SK-N-SH (cell line): Measurements from ENCODE around the gene C10orf90.

Experiments
- EP300 ChIP-seq, 2 experiments: IDR thresholded peaks; 2 replicates each; pipeline versions ENCODE4 v1.4.0 to v1.6.1; 2012; ENCODE audit warnings: borderline replicate concordance in 1 of 2, low read depth in 1 of 2, low read length in 1 of 2
- EZH2phosphoT487 ChIP-seq: fragments of 200-600 bp; sonication (generic); IDR thresholded peaks from 2 replicates; pipeline ENCODE4 v1.6.1; 2017; ENCODE audit warnings: low read depth, mixed run types, mild to moderate bottlenecking, antibody characterized with exemption, moderate library complexity, borderline replicate concordance
- GATA2 ChIP-seq: sonication (generic); formaldehyde crosslinking; IDR thresholded peaks from 2 replicates; pipeline ENCODE4 v1.5.0; 2020; ENCODE audit warnings: mild to moderate bottlenecking, missing genetic modification reagents
- NRF1 ChIP-seq: IDR thresholded peaks from 2 replicates; pipeline ENCODE4 v1.6.1; 2012; ENCODE audit warnings: low read depth, mild to moderate bottlenecking, low read length
- POLR2AphosphoS5 ChIP-seq: IDR thresholded peaks from 2 replicates; pipeline ENCODE4 v1.6.1; 2012; ENCODE audit warnings: low read depth, low read length
- RFX5 ChIP-seq: IDR thresholded peaks from 2 replicates; pipeline ENCODE4 v1.6.1; 2012; ENCODE audit warnings: mild to moderate bottlenecking, improper control_type of control experiment, low read length
- SMC3 ChIP-seq: IDR thresholded peaks from 2 replicates; pipeline ENCODE4 v1.6.1; 2012; ENCODE audit warnings: low read depth, low read length, improper control_type of control experiment
- TF ChIP-seq, protein P1 (sequence below): fragments of 200-600 bp; sonication (generic); IDR thresholded peaks from 2 replicates; pipeline ENCODE4 v1.6.1; 2017; ENCODE audit warnings: antibody characterized with exemption, mild to moderate bottlenecking, moderate library complexity
- TF ChIP-seq, protein P2 (sequence below): IDR thresholded peaks from 2 replicates; pipeline ENCODE4; 2012
- TF ChIP-seq, protein P3 (sequence below): IDR thresholded peaks from 2 replicates; pipeline ENCODE4 v1.6.1; 2012; ENCODE audit warnings: mild to moderate bottlenecking, low read depth, low read length, moderate library complexity
- TF ChIP-seq, protein P4 (sequence below): fragments of 150-350 bp; IDR thresholded peaks from 2 replicates; pipeline ENCODE4 v1.6.1; 2016; ENCODE audit warnings: mild to moderate bottlenecking, low read depth, low read length
- TF ChIP-seq, protein P5 (sequence below): IDR thresholded peaks from 2 replicates; pipeline ENCODE4 v1.4.0; 2012; ENCODE audit warnings: low read depth

DNA sequence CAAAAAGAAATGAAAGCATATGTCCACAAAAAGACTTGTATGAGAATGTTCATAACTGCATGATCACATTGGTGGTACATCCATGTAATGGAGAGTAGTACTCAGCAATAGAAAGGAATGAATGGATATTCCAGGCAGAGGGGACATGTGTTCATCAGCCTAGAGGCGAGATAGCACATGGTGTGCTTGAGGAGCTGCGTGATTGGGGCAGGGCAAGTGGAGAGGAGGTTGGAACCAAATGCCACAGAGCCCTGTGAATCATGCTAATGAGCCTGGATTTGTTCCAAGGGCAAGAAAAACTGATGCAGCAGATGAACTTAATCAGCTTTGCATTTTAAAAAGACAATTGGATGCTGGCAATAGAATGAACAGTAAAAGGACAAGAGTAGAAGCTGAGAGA, 73.3 kb downstream of the C10orf90 start:
- TF ChIP-seq, protein P1, sequence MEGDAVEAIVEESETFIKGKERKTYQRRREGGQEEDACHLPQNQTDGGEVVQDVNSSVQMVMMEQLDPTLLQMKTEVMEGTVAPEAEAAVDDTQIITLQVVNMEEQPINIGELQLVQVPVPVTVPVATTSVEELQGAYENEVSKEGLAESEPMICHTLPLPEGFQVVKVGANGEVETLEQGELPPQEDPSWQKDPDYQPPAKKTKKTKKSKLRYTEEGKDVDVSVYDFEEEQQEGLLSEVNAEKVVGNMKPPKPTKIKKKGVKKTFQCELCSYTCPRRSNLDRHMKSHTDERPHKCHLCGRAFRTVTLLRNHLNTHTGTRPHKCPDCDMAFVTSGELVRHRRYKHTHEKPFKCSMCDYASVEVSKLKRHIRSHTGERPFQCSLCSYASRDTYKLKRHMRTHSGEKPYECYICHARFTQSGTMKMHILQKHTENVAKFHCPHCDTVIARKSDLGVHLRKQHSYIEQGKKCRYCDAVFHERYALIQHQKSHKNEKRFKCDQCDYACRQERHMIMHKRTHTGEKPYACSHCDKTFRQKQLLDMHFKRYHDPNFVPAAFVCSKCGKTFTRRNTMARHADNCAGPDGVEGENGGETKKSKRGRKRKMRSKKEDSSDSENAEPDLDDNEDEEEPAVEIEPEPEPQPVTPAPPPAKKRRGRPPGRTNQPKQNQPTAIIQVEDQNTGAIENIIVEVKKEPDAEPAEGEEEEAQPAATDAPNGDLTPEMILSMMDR, result no peak
- TF ChIP-seq POLR2AphosphoS5, result no peak
- TF ChIP-seq, protein P2, sequence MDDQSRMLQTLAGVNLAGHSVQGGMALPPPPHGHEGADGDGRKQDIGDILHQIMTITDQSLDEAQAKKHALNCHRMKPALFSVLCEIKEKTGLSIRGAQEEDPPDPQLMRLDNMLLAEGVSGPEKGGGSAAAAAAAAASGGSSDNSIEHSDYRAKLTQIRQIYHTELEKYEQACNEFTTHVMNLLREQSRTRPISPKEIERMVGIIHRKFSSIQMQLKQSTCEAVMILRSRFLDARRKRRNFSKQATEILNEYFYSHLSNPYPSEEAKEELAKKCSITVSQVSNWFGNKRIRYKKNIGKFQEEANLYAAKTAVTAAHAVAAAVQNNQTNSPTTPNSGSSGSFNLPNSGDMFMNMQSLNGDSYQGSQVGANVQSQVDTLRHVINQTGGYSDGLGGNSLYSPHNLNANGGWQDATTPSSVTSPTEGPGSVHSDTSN, result no peak
- no peak for TF ChIP-seq SMC3
- TF ChIP-seq, protein P3, sequence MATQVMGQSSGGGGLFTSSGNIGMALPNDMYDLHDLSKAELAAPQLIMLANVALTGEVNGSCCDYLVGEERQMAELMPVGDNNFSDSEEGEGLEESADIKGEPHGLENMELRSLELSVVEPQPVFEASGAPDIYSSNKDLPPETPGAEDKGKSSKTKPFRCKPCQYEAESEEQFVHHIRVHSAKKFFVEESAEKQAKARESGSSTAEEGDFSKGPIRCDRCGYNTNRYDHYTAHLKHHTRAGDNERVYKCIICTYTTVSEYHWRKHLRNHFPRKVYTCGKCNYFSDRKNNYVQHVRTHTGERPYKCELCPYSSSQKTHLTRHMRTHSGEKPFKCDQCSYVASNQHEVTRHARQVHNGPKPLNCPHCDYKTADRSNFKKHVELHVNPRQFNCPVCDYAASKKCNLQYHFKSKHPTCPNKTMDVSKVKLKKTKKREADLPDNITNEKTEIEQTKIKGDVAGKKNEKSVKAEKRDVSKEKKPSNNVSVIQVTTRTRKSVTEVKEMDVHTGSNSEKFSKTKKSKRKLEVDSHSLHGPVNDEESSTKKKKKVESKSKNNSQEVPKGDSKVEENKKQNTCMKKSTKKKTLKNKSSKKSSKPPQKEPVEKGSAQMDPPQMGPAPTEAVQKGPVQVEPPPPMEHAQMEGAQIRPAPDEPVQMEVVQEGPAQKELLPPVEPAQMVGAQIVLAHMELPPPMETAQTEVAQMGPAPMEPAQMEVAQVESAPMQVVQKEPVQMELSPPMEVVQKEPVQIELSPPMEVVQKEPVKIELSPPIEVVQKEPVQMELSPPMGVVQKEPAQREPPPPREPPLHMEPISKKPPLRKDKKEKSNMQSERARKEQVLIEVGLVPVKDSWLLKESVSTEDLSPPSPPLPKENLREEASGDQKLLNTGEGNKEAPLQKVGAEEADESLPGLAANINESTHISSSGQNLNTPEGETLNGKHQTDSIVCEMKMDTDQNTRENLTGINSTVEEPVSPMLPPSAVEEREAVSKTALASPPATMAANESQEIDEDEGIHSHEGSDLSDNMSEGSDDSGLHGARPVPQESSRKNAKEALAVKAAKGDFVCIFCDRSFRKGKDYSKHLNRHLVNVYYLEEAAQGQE, result no peak
- TF ChIP-seq NRF1, result no peak
- TF ChIP-seq, protein P4, sequence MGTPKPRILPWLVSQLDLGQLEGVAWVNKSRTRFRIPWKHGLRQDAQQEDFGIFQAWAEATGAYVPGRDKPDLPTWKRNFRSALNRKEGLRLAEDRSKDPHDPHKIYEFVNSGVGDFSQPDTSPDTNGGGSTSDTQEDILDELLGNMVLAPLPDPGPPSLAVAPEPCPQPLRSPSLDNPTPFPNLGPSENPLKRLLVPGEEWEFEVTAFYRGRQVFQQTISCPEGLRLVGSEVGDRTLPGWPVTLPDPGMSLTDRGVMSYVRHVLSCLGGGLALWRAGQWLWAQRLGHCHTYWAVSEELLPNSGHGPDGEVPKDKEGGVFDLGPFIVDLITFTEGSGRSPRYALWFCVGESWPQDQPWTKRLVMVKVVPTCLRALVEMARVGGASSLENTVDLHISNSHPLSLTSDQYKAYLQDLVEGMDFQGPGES, result no peak
- TF ChIP-seq RFX5, result no peak
- TF ChIP-seq, protein P5, sequence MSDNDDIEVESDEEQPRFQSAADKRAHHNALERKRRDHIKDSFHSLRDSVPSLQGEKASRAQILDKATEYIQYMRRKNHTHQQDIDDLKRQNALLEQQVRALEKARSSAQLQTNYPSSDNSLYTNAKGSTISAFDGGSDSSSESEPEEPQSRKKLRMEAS, result no peak
- no peak for TF ChIP-seq EP300 (IDR thresholded peaks at IDR 0.05; ENCODE audit: borderline replicate concordance in 1 of 2, low read depth in 1 of 2, low read length in 1 of 2)
- TF ChIP-seq EZH2phosphoT487, result no peak
- TF ChIP-seq GATA2 (CRISPR knock-in tag), result no peak
